ENCODE data around the gene PRKCE. TPM values are rescaled to one million over a fixed set of nuclear protein-coding genes. Genes with fewer than 3 reads are reported as not detected.

PRKCE gene
- total and polyA plus RNA-seq, 4 experiments from 2014 or later = 1.8 to 21.7 (median 11.0) TPM

DNA sequence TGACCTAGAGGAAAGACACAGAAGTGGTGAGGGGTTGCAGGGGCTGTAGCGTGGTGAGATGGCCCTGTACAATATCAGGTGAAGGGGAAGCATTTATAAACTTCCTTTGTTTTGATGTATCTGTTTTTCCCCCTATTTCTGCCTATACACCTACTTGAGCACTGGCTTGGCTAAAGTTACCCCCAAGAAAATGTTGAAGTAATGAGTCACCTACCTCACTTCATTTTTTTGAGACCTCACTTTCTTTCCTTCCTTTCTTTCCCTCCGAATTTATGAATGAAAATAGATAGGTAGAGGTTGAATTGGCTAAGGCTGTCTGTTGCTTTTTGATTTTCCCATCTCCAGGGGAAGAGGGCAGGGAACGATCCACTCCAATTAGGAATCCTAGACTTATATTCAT, 414.6 kb downstream of the PRKCE start:
- peaks cover 8 to 16% (median 11%) of the 10 kb centered on the region in 4 donors for H3K4me1 Mint-ChIP-seq
- no peaks in the 10 kb centered on the region for H3K4me1 ChIP-seq (ENCODE audit: insufficient read depth, low read length)
- H3K36me3 Mint-ChIP-seq = peaks cover 1 to 3% of the 10 kb centered on the region in 2 donors
- POLR2A ChIA-PET (ENCODE audit: partially characterized antibody) = no interaction called here
- no peaks in the 10 kb centered on the region for H3K9me3 Mint-ChIP-seq
- peaks cover 0 to 2% of the 10 kb centered on the region in 2 donors for H3K27me3 Mint-ChIP-seq
- intact Hi-C loops (cut with micrococcal nuclease) = no loop called here
- H3K27ac Mint-ChIP-seq = no peak overlapping the region
- H3K4me3 ChIP-seq (ENCODE audit: low read length in 2 of 2) = no peak overlapping the region
- no peaks in the 10 kb centered on the region for H3K27me3 ChIP-seq (ENCODE audit: insufficient read depth, low read length)
- no peak overlapping the region for H3K27ac ChIP-seq (ENCODE audit: low read depth, low read length)
- CTCF ChIA-PET (ENCODE audit: partially characterized antibody) = interaction anchor here (1.9 kb wide), 1 partner anchor 397 kb away, joined by 6 read pairs; no protein-coding TSS in a partner anchor
- H3K36me3 ChIP-seq (ENCODE audit: insufficient read depth, low read length) = no peaks in the 10 kb centered on the region
- no peak for DNase-seq
- H3K4me3 Mint-ChIP-seq = no peak overlapping the region
- H3K9me3 ChIP-seq (ENCODE audit: control insufficient read depth in 1 of 2, low read length in 2 of 2) = no peaks in the 10 kb centered on the region

DNA sequence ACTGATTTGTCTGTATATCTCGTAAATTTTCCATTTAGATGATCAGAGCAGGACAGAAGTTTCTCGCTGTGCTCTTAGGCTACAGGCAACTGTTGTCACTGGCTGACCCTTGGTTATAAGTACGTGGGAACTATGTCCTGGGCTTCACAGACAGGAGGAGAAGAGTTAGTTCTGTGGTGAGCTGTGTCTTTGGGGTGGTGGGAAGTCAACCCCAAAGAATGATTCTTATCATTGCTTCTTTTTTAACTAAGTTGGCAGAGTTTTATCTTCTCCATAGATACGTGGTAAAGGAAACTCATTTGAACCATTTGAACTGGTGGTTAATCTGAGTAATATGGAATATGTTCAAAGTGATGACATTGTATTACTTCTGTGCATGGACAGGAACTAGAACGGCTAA, 415.1 kb downstream of the PRKCE start:
- Histone ChIP-seq H3K9me3 (ENCODE audit: control insufficient read depth in 1 of 2, low read length in 2 of 2) (no peaks in the 10 kb centered on the region), H3K27ac (ENCODE audit: low read depth, low read length) (no peak overlapping the region), H3K27me3 (ENCODE audit: insufficient read depth, low read length) (no peaks in the 10 kb centered on the region), H3K4me3 (ENCODE audit: low read length in 2 of 2) (no peak overlapping the region), H3K4me1 (ENCODE audit: insufficient read depth, low read length) (no peaks in the 10 kb centered on the region), H3K36me3 (ENCODE audit: insufficient read depth, low read length) (no peaks in the 10 kb centered on the region)
- Mint-ChIP-seq H3K27ac (no peak overlapping the region), H3K27me3 (peaks cover 0 to 2% of the 10 kb centered on the region in 2 donors), H3K9me3 (no peaks in the 10 kb centered on the region), H3K4me1 (peaks cover 8 to 16% (median 11%) of the 10 kb centered on the region in 4 donors), H3K36me3 (peaks cover 1 to 3% of the 10 kb centered on the region in 2 donors), H3K4me3 (no peak overlapping the region)
- CTCF ChIA-PET (ENCODE audit: partially characterized antibody) = no interaction called here
- intact Hi-C loops (cut with micrococcal nuclease) = no loop called here
- POLR2A ChIA-PET (ENCODE audit: partially characterized antibody) = no interaction called here
- no peak for DNase-seq

DNA sequence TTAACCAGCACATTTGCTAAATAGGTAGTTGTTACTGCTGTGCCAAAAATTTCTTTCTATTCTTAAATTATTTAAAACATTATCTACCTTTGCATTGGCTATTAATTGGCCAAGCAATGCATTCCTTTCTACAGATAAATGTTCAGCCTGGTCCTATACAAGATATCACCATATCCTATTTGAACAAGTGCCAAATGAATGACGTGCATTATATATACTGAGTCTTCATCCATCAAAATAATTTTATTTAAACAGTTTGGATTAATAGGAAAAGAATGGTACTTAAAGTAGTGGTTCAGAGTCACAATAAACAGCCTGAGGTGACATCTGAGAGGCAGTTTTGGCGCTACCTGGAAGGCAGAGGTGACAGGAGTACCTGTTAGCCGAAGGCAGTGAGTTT, 415.6 kb downstream of the PRKCE start:
- Histone ChIP-seq H3K36me3 (ENCODE audit: insufficient read depth, low read length) (no peaks in the 10 kb centered on the region), H3K4me3 (ENCODE audit: low read length in 2 of 2) (no peak overlapping the region), H3K27ac (ENCODE audit: low read depth, low read length) (no peak overlapping the region), H3K4me1 (ENCODE audit: insufficient read depth, low read length) (no peaks in the 10 kb centered on the region), H3K9me3 (ENCODE audit: control insufficient read depth in 1 of 2, low read length in 2 of 2) (no peaks in the 10 kb centered on the region), H3K27me3 (ENCODE audit: insufficient read depth, low read length) (no peaks in the 10 kb centered on the region)
- CTCF ChIA-PET (ENCODE audit: partially characterized antibody) = no interaction called here
- H3K4me1 Mint-ChIP-seq = peaks cover 8 to 16% (median 11%) of the 10 kb centered on the region in 4 donors
- H3K9me3 Mint-ChIP-seq = no peaks in the 10 kb centered on the region
- no peak for DNase-seq
- POLR2A ChIA-PET (ENCODE audit: partially characterized antibody) = no interaction called here
- H3K27me3 Mint-ChIP-seq = peaks cover 0 to 2% of the 10 kb centered on the region in 2 donors
- H3K4me3 Mint-ChIP-seq = no peak overlapping the region
- H3K36me3 Mint-ChIP-seq = peaks cover 1 to 3% of the 10 kb centered on the region in 2 donors
- no peak overlapping the region for H3K27ac Mint-ChIP-seq
- intact Hi-C loops (cut with micrococcal nuclease) = no loop called here

DNA sequence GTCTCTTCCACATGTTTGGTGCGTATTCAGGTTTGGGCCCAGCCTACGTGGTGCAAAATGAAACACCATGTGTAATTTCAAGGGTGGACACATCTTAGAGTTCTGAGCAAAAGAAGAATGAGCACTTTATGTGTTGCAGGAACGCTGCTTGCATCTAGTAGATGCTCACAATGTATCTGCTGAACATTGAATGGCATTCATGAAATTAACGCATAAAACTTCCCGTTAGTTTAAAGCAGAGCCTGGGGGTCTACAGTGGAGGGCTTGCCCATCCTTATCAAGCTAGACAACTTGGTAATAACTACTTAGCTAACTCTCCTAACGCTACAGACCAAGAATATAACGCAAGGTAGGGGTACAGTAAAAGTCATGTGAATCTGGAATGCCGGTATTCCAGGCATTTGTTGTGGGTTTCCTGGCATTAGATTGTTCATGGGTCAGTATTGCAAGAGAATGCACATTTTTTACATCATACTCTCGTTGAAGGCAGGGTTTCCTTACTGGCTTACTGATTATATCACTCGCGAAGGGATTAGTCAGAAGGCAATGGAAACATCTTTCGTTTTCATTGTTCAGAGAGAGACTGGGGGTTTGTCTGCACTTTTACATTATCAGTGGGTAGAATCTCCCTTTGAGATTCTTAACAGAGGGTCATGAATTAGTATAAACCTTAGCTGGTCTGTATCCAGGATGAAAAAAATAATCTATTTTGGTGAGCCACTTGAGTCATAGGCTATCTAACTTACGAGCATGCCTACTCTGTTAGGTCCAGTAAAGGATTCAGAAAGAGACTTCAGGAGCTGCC, 416.2 kb downstream of the PRKCE start:
- intact Hi-C loops (cut with micrococcal nuclease) = no loop called here
- POLR2A ChIA-PET (ENCODE audit: partially characterized antibody) = no interaction called here

DNA sequence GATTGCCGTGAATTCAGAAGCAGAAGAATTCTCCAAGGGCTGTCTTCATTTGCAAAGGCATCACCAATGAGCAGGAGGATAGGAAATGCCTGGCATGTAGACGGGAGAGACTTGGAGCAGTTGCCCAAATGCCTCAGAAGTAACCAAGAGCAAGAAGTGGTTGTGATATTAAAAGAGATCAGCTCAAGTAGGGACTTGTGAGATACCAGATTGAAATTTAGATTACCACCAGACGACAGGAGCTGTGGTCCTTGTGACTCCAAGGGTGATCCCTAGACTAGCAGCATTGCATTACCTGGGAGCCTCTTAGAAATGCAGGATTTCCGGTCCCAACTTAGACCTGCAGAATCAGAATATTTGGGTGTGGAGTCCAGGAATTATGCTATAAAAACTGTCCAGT, 417.2 kb downstream of the PRKCE start:
- Mint-ChIP-seq H3K27ac (no peak overlapping the region), H3K9me3 (no peaks in the 10 kb centered on the region), H3K27me3 (no peaks in the 10 kb centered on the region), H3K4me3 (no peak overlapping the region), H3K4me1 (peaks cover 5 to 16% (median 10%) of the 10 kb centered on the region in 4 donors), H3K36me3 (no peaks in the 10 kb centered on the region)
- CTCF ChIA-PET (ENCODE audit: partially characterized antibody) = no interaction called here
- H3K9me3 ChIP-seq (ENCODE audit: control insufficient read depth in 1 of 2, low read length in 2 of 2) = no peaks in the 10 kb centered on the region
- intact Hi-C loops (cut with micrococcal nuclease) = no loop called here
- H3K4me1 ChIP-seq (ENCODE audit: insufficient read depth, low read length) = no peaks in the 10 kb centered on the region
- no peaks in the 10 kb centered on the region for H3K27me3 ChIP-seq (ENCODE audit: insufficient read depth, low read length)
- DNase-seq = no peak
- no peak overlapping the region for H3K27ac ChIP-seq (ENCODE audit: low read depth, low read length)
- POLR2A ChIA-PET (ENCODE audit: partially characterized antibody) = no interaction called here
- no peak overlapping the region for H3K4me3 ChIP-seq (ENCODE audit: low read length in 2 of 2)
- H3K36me3 ChIP-seq (ENCODE audit: insufficient read depth, low read length) = no peaks in the 10 kb centered on the region

More for the DNA sequence above, 416.2 kb downstream of the PRKCE start:
- no peaks in the 10 kb centered on the region for H3K27me3 ChIP-seq (ENCODE audit: insufficient read depth, low read length)
- DNase-seq = no peak
- peaks cover 1 to 3% of the 10 kb centered on the region in 2 donors for H3K36me3 Mint-ChIP-seq
- H3K4me3 Mint-ChIP-seq = no peak overlapping the region
- CTCF ChIA-PET (ENCODE audit: partially characterized antibody) = no interaction called here
- H3K27me3 Mint-ChIP-seq = peaks cover 0 to 2% of the 10 kb centered on the region in 2 donors
- peaks cover 8 to 16% (median 11%) of the 10 kb centered on the region in 4 donors for H3K4me1 Mint-ChIP-seq
- H3K27ac ChIP-seq (ENCODE audit: low read depth, low read length) = no peak overlapping the region
- H3K9me3 ChIP-seq (ENCODE audit: control insufficient read depth in 1 of 2, low read length in 2 of 2) = no peaks in the 10 kb centered on the region
- H3K27ac Mint-ChIP-seq = no peak overlapping the region
- H3K36me3 ChIP-seq (ENCODE audit: insufficient read depth, low read length) = no peaks in the 10 kb centered on the region
- no peaks in the 10 kb centered on the region for H3K4me1 ChIP-seq (ENCODE audit: insufficient read depth, low read length)
- H3K9me3 Mint-ChIP-seq = no peaks in the 10 kb centered on the region
- H3K4me3 ChIP-seq (ENCODE audit: low read length in 2 of 2) = no peak overlapping the region

DNA sequence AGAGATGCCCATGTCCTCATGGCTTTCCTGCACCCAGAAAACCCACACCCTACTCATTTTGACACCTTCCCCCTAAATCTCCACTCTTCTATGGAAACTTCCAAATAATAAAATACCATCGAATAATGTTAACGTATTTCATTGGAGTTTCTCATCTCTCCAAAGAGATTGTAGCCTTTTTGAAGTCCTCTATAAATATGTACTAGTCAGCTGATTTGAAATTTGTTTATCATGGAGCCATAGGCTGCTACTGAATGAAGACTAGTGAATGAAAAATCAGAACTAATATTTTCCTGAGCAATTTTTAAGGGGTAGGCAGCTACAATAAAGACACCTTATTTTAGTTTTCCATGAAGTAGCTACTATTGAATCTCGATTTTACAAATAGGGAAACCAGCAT, 419.6 kb downstream of the PRKCE start:
- H3K27me3 ChIP-seq (ENCODE audit: insufficient read depth, low read length) = no peaks in the 10 kb centered on the region
- ChIA-PET POLR2A (ENCODE audit: partially characterized antibody) (no interaction called here), CTCF (ENCODE audit: partially characterized antibody) (interaction anchor here (3.1 kb wide), 1 partner anchor 9 kb away, joined by 26 read pairs; no protein-coding TSS in a partner anchor)
- Mint-ChIP-seq H3K36me3 (no peaks in the 10 kb centered on the region), H3K4me3 (no peak overlapping the region), H3K4me1 (peaks cover 5 to 14% (median 10%) of the 10 kb centered on the region in 4 donors), H3K27me3 (no peaks in the 10 kb centered on the region), H3K27ac (no peak overlapping the region), H3K9me3 (no peaks in the 10 kb centered on the region)
- no peak overlapping the region for H3K4me3 ChIP-seq (ENCODE audit: low read length in 2 of 2)
- H3K27ac ChIP-seq (ENCODE audit: low read depth, low read length) = no peak overlapping the region
- H3K9me3 ChIP-seq (ENCODE audit: control insufficient read depth in 1 of 2, low read length in 2 of 2) = no peaks in the 10 kb centered on the region
- DNase-seq = no peak
- no peaks in the 10 kb centered on the region for H3K4me1 ChIP-seq (ENCODE audit: insufficient read depth, low read length)
- intact Hi-C loops (cut with micrococcal nuclease) = no loop called here
- no peaks in the 10 kb centered on the region for H3K36me3 ChIP-seq (ENCODE audit: insufficient read depth, low read length)

DNA sequence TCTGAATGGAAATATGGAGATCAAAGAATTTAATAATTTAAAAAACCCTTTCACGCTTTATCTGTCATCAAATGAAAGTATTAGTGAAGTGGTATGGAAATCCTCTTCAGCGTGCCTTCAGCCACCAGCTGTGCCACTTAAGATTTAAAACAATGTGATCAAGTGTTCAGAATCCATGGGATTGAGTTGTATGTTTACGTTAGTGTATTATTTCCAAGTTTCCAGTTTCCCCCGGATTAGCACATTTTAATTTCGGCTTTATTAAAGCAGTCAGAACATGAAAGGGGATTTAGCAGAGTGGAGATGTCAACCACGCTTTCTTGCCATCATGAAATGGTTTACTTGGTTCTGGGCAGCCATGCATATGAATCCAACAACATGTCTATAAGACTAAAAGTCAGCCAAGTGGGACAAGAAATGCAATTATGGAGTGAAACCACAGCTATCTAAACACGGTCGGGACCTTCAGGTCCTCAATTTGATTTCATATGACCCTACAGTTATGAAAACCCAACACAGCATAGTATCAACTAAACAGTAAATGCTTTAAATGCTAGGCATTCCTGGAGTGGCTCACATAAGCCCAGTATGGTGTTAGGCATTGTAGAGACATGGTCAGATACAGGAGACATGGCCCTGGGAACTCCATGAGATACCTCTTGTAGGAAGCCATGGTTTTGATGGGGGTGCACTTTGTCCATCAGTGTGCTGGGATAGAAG, 420.8 kb downstream of the PRKCE start:
- H3K27me3 ChIP-seq (ENCODE audit: insufficient read depth, low read length) = no peaks in the 10 kb centered on the region
- intact Hi-C loops (cut with micrococcal nuclease) = no loop called here
- H3K27ac ChIP-seq (ENCODE audit: low read depth, low read length) = no peak overlapping the region
- no peak overlapping the region for H3K4me3 ChIP-seq (ENCODE audit: low read length in 2 of 2)
- Mint-ChIP-seq H3K27ac (no peak overlapping the region), H3K27me3 (no peaks in the 10 kb centered on the region), H3K9me3 (no peaks in the 10 kb centered on the region), H3K36me3 (no peaks in the 10 kb centered on the region), H3K4me3 (no peak overlapping the region), H3K4me1 (peaks cover 1 to 7% (median 5%) of the 10 kb centered on the region in 4 donors)
- POLR2A ChIA-PET (ENCODE audit: partially characterized antibody) = no interaction called here
- H3K36me3 ChIP-seq (ENCODE audit: insufficient read depth, low read length) = no peaks in the 10 kb centered on the region
- DNase-seq = no peak
- H3K9me3 ChIP-seq (ENCODE audit: control insufficient read depth in 1 of 2, low read length in 2 of 2) = no peaks in the 10 kb centered on the region
- CTCF ChIA-PET (ENCODE audit: partially characterized antibody) = interaction anchor here (3.1 kb wide), 1 partner anchor 10 kb away, joined by 26 read pairs; no protein-coding TSS in a partner anchor
- no peaks in the 10 kb centered on the region for H3K4me1 ChIP-seq (ENCODE audit: insufficient read depth, low read length)

Data from CD4-positive, alpha-beta memory T cell (primary cell).